WI38 (cell line): Measurements from ENCODE around the gene DLGAP1.
"Not testable (repeated sequence)": the region's sequence is repeated elsewhere in the genome, so short reads cannot be mapped to it uniquely, and the experiment has no call there.

Experiments
- H3K4me3 ChIP-seq: 2 replicates; pipeline ENCODE4 v1.5.1; 2011; ENCODE audit warnings: low read depth, mild to moderate bottlenecking, control low read depth, low read length
- CTCF ChIP-seq: IDR thresholded peaks from 2 replicates; pipeline ENCODE4 v1.5.1; 2012; ENCODE audit warnings: low read depth, mild to moderate bottlenecking, control low read depth, low read length

DLGAP1 gene

GRCh38 chr18:3592864-3593263 is 862.2 kb downstream of the DLGAP1 start:
- TF ChIP-seq CTCF, result no peak
- H3K4me3 ChIP-seq, result no peak overlapping the region

- no peak overlapping the region for H3K4me3 ChIP-seq
- TF ChIP-seq CTCF, result no peak
Observed at GRCh38 chr18:3590096-3590630, 864.9 kb downstream of the DLGAP1 start.

DNA sequence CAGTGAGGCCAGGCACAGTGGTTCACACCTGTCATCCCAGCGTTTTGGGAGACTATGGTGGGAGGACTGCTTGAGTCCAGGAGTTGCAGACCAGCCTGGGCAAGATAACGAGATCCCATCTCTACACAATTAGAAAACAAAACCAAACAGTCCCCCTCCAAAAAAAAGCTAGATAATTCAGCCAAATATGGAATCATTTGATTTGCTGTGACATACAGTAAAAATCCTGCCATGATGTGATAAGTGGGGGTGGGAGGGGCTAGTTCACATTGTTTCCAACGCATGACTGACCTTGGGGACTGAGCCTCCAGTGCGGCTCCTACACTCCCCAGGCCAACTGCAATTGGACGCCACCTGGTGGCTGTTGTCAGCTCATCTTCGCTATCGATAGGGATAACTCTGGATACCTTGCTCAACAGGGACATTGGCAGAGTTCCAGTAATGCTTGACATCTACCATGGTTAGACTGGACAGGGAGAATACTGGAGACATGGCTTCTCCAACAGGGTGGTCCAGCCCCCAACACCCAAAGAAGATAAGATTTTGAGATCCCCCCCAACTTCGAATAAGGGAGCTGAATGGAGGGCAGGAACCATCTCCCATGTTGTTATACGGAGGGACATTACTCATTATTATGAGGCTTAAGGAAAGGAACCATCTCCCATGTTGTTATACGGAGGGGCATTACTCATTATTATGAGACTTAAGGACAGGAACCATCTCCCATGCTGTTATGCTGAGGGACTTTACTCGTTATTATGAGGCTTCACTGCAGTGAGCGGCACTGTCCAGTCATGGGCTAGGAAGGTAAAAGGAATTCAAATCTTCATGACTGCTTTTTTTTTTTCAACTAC is 869.2 kb downstream of the DLGAP1 start:
- no peak overlapping the region for H3K4me3 ChIP-seq
- TF ChIP-seq CTCF, result peak; percentile 58

DNA sequence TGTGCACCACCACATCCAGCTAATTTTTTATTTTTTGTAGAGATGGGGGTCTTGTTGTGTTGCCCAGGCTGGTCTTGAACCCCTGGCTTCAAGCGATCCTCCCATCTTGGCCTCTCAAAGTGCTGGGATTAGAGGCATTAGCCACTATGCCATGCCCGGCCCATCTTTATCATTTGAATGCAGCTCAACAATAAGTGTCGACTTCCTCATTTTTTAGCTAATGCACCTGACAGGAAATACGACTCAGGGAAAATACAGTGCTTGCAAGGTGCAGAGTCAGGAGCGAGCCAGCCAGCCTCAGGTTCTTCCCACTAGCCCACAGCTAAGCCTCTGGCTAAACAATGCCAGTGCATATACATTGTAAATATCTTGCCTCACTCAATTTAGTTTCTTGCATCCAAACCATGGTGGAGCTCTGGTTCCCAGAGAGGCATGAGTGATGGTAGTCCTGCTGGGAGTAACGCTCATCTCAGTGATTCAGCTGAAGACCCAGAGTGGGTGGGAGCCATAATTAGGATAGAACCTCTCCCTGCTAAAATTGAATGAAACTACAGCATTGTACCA is 870.1 kb downstream of the DLGAP1 start:
- H3K4me3 ChIP-seq, result no peak overlapping the region
- no peak for TF ChIP-seq CTCF

GRCh38 chr18:3584266-3584861 is 870.7 kb downstream of the DLGAP1 start:
- H3K4me3 ChIP-seq, result no peak overlapping the region
- TF ChIP-seq CTCF, result no peak

DNA sequence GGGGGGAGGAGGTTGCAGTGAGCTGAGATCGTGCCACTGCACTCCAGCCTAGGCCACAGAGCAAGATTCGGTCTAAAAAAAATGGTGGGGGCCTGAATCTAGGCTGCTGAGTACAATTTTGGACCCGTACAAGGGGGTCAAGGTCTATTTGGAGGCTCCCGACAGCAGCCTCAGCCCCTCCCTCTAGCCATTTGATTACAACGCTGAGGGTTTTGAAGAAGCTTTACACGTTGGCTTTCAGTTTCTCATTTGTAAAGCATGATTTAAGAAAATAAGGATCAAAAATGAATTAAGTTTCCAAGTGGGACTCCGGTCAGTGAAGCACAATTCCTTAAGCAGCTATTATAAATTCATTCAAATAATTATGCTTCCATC is 871.2 kb downstream of the DLGAP1 start:
- TF ChIP-seq CTCF, result no peak
- no peak overlapping the region for H3K4me3 ChIP-seq

DNA sequence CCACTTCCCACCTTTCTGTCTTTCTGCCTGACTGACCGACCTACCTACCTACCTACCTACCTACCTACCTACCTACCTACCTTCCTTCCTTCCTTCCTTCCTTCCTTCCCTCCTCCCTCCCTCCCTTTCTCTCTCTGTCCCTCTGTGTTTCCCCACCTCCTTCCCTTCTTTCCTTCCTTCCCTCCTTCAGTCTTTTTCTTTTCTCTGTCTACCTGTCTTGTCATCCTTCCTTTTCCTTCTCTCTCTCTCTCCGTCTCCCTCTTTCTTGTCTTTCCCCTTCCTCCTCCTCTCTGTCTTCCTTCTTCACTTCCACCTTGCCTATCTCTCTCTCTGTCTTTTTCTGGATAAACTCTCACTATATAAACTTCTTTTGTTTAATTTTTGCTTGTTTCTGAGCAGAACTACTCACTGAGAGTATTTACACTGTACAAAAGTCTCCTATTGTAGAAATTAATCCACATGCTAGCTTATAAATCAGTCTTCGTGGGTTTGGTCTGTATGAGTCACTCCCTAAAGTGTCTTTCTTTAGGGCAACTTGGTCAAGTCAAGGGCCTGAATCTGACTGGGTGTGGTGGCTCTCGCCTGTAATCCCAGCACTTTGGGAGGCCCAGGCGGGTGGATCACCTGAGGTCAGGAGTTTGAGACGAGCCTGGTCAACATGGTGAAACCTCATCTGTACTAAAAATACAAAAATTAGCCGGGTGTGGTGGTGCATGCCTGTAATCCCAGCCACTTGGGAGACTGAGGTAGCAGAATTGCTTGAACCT is 871.8 kb downstream of the DLGAP1 start:
- not testable (repeated sequence) for H3K4me3 ChIP-seq
